WI38 (cell line): ENCODE results near the gene STK40.

Source experiments
- H3K4me3 ChIP-seq: 2 replicates; pipeline ENCODE4 v1.5.1; 2011; ENCODE audit warnings: low read depth, mild to moderate bottlenecking, control low read depth, low read length
- TF ChIP-seq, protein P1 (sequence below): IDR thresholded peaks from 2 replicates; pipeline ENCODE4 v1.5.1; 2012; ENCODE audit warnings: low read depth, mild to moderate bottlenecking, control low read depth, low read length

Gene STK40

GRCh38 chr1:36350659-36351226 lies 35.0 kb downstream of the STK40 start:
- TF ChIP-seq, protein P1, sequence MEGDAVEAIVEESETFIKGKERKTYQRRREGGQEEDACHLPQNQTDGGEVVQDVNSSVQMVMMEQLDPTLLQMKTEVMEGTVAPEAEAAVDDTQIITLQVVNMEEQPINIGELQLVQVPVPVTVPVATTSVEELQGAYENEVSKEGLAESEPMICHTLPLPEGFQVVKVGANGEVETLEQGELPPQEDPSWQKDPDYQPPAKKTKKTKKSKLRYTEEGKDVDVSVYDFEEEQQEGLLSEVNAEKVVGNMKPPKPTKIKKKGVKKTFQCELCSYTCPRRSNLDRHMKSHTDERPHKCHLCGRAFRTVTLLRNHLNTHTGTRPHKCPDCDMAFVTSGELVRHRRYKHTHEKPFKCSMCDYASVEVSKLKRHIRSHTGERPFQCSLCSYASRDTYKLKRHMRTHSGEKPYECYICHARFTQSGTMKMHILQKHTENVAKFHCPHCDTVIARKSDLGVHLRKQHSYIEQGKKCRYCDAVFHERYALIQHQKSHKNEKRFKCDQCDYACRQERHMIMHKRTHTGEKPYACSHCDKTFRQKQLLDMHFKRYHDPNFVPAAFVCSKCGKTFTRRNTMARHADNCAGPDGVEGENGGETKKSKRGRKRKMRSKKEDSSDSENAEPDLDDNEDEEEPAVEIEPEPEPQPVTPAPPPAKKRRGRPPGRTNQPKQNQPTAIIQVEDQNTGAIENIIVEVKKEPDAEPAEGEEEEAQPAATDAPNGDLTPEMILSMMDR, result no peak
- H3K4me3 ChIP-seq, result peak overlapping the region; percentile 32

DNA sequence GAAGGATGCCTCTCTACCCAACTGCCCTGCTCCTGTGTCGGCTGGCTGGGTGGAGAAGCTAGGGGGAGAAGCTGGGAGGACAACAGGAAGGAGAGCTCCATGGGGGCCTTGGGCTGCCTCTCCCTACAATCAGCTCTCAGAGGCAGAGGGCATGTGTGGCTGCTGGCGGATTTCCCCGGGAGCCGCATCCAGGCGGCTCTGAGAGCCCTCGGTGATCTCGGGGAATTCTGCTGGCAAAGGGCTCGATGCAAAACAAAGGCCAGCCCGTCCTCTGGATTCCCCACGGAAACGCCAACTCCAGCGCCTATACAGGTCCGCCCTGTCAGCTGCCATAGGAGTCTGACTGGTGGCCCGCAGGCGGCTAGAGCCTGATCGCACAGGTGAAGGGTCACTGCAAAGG lies 35.9 kb downstream of the STK40 start:
- no peak overlapping the region for H3K4me3 ChIP-seq
- TF ChIP-seq, protein P1, result no peak

DNA sequence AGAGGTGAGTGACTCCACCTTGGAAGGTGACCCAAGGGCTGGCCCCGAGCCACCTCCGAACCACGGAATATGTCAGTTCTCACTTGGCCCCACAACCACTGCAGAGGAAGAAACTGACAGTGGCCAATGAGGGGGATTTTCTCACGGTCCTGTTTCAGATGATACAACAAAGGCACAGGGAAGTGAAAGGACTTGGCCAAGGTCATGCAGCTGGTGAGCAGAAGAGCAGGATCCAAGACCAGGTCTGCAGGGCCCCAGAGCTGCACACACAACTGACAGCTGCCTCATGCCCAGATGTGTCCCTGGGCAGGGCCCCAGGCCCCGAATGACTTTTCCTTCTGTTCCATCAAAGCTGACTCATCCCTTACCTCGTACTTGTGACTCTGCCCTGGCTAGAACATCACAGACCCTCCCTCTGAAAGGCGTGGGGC lies 36.5 kb downstream of the STK40 start:
- TF ChIP-seq, protein P1, result no peak
- H3K4me3 ChIP-seq, result no peak overlapping the region

- TF ChIP-seq, protein P1, result no peak
Measured at GRCh38 chr1:36346741-36347370, 38.9 kb downstream of the STK40 start.

DNA sequence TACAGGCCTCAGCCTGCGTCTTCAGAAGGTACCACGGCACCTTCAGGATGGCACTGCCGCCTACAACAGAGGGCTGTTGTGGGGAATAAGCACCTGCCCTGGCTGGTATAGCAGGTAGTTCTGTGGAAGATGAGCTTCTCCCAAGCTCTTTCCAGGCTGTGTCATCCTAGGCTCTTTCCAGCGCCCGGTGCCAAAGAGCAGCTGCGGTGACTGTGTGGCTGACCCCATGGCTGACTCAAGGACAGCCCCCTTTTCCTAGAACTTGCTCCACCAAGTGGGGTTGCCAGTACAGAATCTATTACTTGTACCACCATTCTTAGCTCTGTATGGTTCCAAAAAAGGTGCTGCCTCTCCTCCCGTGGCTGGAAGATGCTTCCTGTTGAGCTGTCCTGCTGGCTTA lies 40.4 kb downstream of the STK40 start:
- TF ChIP-seq, protein P1, result no peak

More at GRCh38 chr1:36346741-36347370, 38.9 kb downstream of the STK40 start:
- no peak overlapping the region for H3K4me3 ChIP-seq

GRCh38 chr1:36344395-36344680 lies 41.4 kb downstream of the STK40 start:
- no peak overlapping the region for H3K4me3 ChIP-seq
- TF ChIP-seq, protein P1, result no peak

More for the DNA sequence above, 40.4 kb downstream of the STK40 start:
- no peak overlapping the region for H3K4me3 ChIP-seq

- H3K4me3 ChIP-seq, result no peak overlapping the region
- TF ChIP-seq, protein P1, result no peak
Measured at GRCh38 chr1:36343651-36344394, 41.9 kb downstream of the STK40 start.
